HEK293 (cell line): ENCODE measurements around the gene CCDC13.

Source experiments
- CTCF ChIA-PET: fragments of 350-600 bp; formaldehyde crosslinking; extraction: SDS; loops from one replicate; lab custom pipeline; 2021; ENCODE audit warnings: antibody characterized with exemption; lab: Yijun Ruan, JAX
- POLR2A ChIA-PET: fragments of 300-600 bp; formaldehyde crosslinking; extraction: SDS; loops from one replicate; lab custom pipeline; 2020; ENCODE audit warnings: antibody characterized with exemption, inconsistent platforms; lab: Yijun Ruan, JAX
- H3K27ac ChIP-seq: fragments of 200-500 bp; sonication (Bioruptor generic); 2 replicates; pipeline ENCODE4 v1.5.1; 2014; ENCODE audit warnings: low read depth, low read length, control low read depth, inconsistent platforms; ENCODE audit errors: extremely low read depth
- H3K36me3 ChIP-seq, 2 experiments: fragments of 200-500 bp in 1 of 2; sonication (Bioruptor generic) in 1 of 2; 1 replicate in 1 of 2; 2 replicates in 1 of 2; pipeline ENCODE4 v1.5.1; 2014 to 2017; ENCODE audit warnings: inconsistent platforms in 2 of 2, low read length in 2 of 2; ENCODE audit not compliant: control insufficient read depth in 2 of 2, insufficient read depth in 1 of 2
- H3K4me1 ChIP-seq: fragments of 200-500 bp; sonication (Bioruptor generic); 2 replicates; pipeline ENCODE4 v1.5.1; 2014; ENCODE audit warnings: mild to moderate bottlenecking, low read length, inconsistent platforms; ENCODE audit not compliant: control insufficient read depth, insufficient read depth
- H3K4me3 ChIP-seq: 2 replicates; pipeline ENCODE4 v1.5.1; 2011; ENCODE audit warnings: low read depth, mild to moderate bottlenecking, control low read depth, low read length, moderate library complexity
- H3K9me3 ChIP-seq: fragments of 200-500 bp; sonication (Bioruptor generic); 2 replicates; pipeline ENCODE4 v1.5.1; 2014; ENCODE audit warnings: low read depth, low read length, inconsistent platforms; ENCODE audit not compliant: control insufficient read depth, insufficient read depth
- REPIN1 ChIP-seq: fragments of 450-650 bp; formaldehyde crosslinking; IDR thresholded peaks from 2 replicates; pipeline ENCODE4 v1.5.1; 2017; ENCODE audit warnings: missing biosample characterization, missing genetic modification characterization, low read depth
- YY2 ChIP-seq: fragments of 450-650 bp; formaldehyde crosslinking; IDR thresholded peaks from 2 replicates; pipeline ENCODE4 v1.5.1; 2016; ENCODE audit warnings: missing biosample characterization, missing genetic modification characterization
- ZEB2 ChIP-seq: fragments of 450-650 bp; formaldehyde crosslinking; IDR thresholded peaks from 2 replicates; pipeline ENCODE4 v1.5.1; 2016; ENCODE audit warnings: missing biosample characterization, missing genetic modification characterization
- ZIC2 ChIP-seq: fragments of 450-650 bp; formaldehyde crosslinking; IDR thresholded peaks from 2 replicates; pipeline ENCODE4 v1.5.1; 2016; ENCODE audit warnings: missing biosample characterization, missing genetic modification characterization
- ZNF157 ChIP-seq: fragments of 450-650 bp; formaldehyde crosslinking; IDR thresholded peaks from 2 replicates; pipeline ENCODE4 v1.5.1; 2016; ENCODE audit warnings: missing biosample characterization, missing genetic modification characterization
- ZNF37A ChIP-seq: fragments of 450-650 bp; IDR thresholded peaks from 2 replicates; pipeline ENCODE4 v1.5.1; 2018; ENCODE audit warnings: missing biosample characterization, missing genetic modification characterization
- ZNF558 ChIP-seq: fragments of 450-650 bp; formaldehyde crosslinking; IDR thresholded peaks from 2 replicates; pipeline ENCODE4 v1.5.1; 2016; ENCODE audit warnings: missing biosample characterization, missing genetic modification characterization
- ZNF610 ChIP-seq: fragments of 450-650 bp; formaldehyde crosslinking; IDR thresholded peaks from 2 replicates; pipeline ENCODE4 v1.5.1; 2016; ENCODE audit warnings: missing biosample characterization, missing genetic modification characterization, borderline replicate concordance
- ZNF654 ChIP-seq: fragments of 450-650 bp; formaldehyde crosslinking; IDR thresholded peaks from 2 replicates; pipeline ENCODE4 v1.5.1; 2016; ENCODE audit warnings: low read depth, missing biosample characterization, missing genetic modification characterization
- ZNF785 ChIP-seq: fragments of 450-650 bp; formaldehyde crosslinking; IDR thresholded peaks from 2 replicates; pipeline ENCODE4 v1.5.1; 2016; ENCODE audit warnings: missing biosample characterization, missing genetic modification characterization
- ZNF791 ChIP-seq: fragments of 450-650 bp; formaldehyde crosslinking; IDR thresholded peaks from 2 replicates; pipeline ENCODE4 v1.5.1; 2016; ENCODE audit warnings: missing biosample characterization, missing genetic modification characterization
- TF ChIP-seq, protein P1 (sequence below): fragments of 450-650 bp; formaldehyde crosslinking; IDR thresholded peaks from 2 replicates; pipeline ENCODE4 v1.5.1; 2016; ENCODE audit warnings: missing biosample characterization, missing genetic modification characterization
- TF ChIP-seq, protein P2 (sequence below): fragments of 450-650 bp; formaldehyde crosslinking; IDR thresholded peaks from 2 replicates; pipeline ENCODE4 v1.5.1; 2016; ENCODE audit warnings: missing biosample characterization, missing genetic modification characterization
- TF ChIP-seq, protein P3 (sequence below): fragments of 450-650 bp; formaldehyde crosslinking; conservative IDR thresholded peaks from 2 replicates; pipeline ENCODE4 v1.5.1; 2016; ENCODE audit warnings: low read depth, missing biosample characterization, missing genetic modification characterization
- TF ChIP-seq, protein P4 (sequence below): fragments of 450-650 bp; formaldehyde crosslinking; IDR thresholded peaks from 2 replicates; pipeline ENCODE4 v1.5.1; 2017; ENCODE audit warnings: missing biosample characterization, missing genetic modification characterization
- TF ChIP-seq, protein P5 (sequence below): fragments of 450-650 bp; formaldehyde crosslinking; IDR thresholded peaks from 2 replicates; pipeline ENCODE4 v1.5.1; 2016; ENCODE audit warnings: missing biosample characterization, missing genetic modification characterization

CCDC13 gene

DNA sequence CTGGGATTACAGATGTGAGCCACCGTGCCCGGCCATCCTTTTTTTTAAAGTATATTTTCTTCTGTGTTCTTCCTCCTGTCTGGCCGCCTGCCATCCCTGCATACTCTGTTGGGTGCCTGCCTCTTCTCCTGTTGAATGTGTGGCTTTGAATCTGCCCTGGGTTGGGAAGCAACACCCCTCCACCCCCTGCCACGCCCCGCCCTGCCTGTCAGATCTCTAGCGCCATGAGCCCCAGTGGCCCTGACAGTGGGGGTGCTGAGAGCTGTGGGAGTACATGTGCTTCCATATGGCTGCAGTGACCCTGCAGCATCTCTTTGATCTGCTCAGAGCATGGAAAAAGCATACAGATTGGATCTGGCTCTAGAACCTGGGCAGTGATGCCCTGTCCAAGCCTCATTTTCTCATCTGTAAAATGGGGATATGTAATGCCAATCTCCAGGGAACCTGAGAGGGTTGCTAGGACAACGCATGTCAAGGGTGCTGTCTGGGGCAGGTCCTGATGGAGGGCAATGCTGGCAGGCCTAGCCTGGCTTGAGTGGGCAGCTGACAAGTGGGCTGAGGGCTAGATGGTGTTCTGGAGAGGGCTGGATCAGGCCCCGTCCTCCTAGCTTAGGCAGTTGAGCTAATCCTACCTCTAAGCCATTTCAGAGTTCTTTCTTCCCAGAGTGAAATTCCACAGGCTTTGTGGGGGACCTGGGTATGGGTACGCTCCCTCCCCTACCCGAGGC is 23.9 kb downstream of the CCDC13 start:
- Histone ChIP-seq H3K27ac (no peak overlapping the region), H3K9me3 (no peaks in the 10 kb centered on the region), H3K36me3 (no peaks in the 10 kb centered on the region), H3K4me3 (no peak overlapping the region), H3K4me1 (no peaks in the 10 kb centered on the region)
- TF ChIP-seq YY2 (tag by site-specific recombination) (no peak), ZNF37A (tag by site-specific recombination) (no peak), ZIC2 (tag by site-specific recombination) (0 out of 2 replicates have a peak, but pooled peaks have one; percentile 17)
- CTCF ChIA-PET = interaction anchor here (0.7 kb wide), 1 partner anchor 109 kb away, joined by 4 read pairs; no protein-coding TSS in a partner anchor
- POLR2A ChIA-PET = no interaction called here

DNA sequence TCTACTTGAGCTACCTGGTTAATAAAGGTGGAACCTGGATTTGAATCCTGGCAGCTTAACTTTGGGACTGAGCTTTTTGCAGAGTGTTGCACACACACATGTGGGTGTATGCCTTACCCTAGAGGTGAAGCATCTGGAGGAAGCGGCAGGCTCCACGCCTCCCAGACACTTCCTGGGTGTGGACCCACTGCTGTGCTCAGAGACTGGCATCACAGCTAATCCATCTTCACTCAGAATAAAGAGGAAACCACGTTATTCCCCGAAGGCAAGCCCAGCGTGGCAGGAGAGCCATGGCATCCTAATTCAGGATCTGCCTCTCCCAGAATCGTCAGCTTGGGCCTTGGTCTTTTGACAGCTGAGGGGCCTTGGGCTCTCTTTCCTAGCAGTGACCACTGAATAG is 25.5 kb downstream of the CCDC13 start:
- ChIA-PET CTCF (interaction anchor here (0.6 to 1.2 kb wide), 3 partner anchors 8 to 450 kb away, joined by 3 to 5 read pairs (median 4); no protein-coding TSS in a partner anchor), POLR2A (no interaction called here)
- H3K9me3 ChIP-seq = no peaks in the 10 kb centered on the region
- no peaks in the 10 kb centered on the region for H3K36me3 ChIP-seq
- H3K4me3 ChIP-seq = no peak overlapping the region
- H3K4me1 ChIP-seq = no peaks in the 10 kb centered on the region
- TF ChIP-seq ZNF785 (tag by site-specific recombination) (no peak), ZNF610 (tag by site-specific recombination) (no peak), ZNF791 (tag by site-specific recombination) (no peak), REPIN1 (no peak), ZNF654 (tag by site-specific recombination) (no peak), ZNF157 (tag by site-specific recombination) (no peak), ZEB2 (tag by site-specific recombination) (no peak), ZNF558 (tag by site-specific recombination) (no peak)
- TF ChIP-seq, protein P1, sequence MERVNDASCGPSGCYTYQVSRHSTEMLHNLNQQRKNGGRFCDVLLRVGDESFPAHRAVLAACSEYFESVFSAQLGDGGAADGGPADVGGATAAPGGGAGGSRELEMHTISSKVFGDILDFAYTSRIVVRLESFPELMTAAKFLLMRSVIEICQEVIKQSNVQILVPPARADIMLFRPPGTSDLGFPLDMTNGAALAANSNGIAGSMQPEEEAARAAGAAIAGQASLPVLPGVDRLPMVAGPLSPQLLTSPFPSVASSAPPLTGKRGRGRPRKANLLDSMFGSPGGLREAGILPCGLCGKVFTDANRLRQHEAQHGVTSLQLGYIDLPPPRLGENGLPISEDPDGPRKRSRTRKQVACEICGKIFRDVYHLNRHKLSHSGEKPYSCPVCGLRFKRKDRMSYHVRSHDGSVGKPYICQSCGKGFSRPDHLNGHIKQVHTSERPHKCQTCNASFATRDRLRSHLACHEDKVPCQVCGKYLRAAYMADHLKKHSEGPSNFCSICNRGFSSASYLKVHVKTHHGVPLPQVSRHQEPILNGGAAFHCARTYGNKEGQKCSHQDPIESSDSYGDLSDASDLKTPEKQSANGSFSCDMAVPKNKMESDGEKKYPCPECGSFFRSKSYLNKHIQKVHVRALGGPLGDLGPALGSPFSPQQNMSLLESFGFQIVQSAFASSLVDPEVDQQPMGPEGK (tag by site-specific recombination) = no peak
- TF ChIP-seq, protein P2, sequence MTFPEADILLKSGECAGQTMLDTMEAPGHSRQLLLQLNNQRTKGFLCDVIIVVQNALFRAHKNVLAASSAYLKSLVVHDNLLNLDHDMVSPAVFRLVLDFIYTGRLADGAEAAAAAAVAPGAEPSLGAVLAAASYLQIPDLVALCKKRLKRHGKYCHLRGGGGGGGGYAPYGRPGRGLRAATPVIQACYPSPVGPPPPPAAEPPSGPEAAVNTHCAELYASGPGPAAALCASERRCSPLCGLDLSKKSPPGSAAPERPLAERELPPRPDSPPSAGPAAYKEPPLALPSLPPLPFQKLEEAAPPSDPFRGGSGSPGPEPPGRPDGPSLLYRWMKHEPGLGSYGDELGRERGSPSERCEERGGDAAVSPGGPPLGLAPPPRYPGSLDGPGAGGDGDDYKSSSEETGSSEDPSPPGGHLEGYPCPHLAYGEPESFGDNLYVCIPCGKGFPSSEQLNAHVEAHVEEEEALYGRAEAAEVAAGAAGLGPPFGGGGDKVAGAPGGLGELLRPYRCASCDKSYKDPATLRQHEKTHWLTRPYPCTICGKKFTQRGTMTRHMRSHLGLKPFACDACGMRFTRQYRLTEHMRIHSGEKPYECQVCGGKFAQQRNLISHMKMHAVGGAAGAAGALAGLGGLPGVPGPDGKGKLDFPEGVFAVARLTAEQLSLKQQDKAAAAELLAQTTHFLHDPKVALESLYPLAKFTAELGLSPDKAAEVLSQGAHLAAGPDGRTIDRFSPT = no peak
- TF ChIP-seq, protein P3, sequence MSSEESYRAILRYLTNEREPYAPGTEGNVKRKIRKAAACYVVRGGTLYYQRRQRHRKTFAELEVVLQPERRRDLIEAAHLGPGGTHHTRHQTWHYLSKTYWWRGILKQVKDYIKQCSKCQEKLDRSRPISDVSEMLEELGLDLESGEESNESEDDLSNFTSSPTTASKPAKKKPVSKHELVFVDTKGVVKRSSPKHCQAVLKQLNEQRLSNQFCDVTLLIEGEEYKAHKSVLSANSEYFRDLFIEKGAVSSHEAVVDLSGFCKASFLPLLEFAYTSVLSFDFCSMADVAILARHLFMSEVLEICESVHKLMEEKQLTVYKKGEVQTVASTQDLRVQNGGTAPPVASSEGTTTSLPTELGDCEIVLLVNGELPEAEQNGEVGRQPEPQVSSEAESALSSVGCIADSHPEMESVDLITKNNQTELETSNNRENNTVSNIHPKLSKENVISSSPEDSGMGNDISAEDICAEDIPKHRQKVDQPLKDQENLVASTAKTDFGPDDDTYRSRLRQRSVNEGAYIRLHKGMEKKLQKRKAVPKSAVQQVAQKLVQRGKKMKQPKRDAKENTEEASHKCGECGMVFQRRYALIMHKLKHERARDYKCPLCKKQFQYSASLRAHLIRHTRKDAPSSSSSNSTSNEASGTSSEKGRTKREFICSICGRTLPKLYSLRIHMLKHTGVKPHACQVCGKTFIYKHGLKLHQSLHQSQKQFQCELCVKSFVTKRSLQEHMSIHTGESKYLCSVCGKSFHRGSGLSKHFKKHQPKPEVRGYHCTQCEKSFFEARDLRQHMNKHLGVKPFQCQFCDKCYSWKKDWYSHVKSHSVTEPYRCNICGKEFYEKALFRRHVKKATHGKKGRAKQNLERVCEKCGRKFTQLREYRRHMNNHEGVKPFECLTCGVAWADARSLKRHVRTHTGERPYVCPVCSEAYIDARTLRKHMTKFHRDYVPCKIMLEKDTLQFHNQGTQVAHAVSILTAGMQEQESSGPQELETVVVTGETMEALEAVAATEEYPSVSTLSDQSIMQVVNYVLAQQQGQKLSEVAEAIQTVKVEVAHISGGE (tag by site-specific recombination) = no peak
- TF ChIP-seq, protein P4, sequence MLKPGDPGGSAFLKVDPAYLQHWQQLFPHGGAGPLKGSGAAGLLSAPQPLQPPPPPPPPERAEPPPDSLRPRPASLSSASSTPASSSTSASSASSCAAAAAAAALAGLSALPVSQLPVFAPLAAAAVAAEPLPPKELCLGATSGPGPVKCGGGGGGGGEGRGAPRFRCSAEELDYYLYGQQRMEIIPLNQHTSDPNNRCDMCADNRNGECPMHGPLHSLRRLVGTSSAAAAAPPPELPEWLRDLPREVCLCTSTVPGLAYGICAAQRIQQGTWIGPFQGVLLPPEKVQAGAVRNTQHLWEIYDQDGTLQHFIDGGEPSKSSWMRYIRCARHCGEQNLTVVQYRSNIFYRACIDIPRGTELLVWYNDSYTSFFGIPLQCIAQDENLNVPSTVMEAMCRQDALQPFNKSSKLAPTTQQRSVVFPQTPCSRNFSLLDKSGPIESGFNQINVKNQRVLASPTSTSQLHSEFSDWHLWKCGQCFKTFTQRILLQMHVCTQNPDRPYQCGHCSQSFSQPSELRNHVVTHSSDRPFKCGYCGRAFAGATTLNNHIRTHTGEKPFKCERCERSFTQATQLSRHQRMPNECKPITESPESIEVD = no peak
- TF ChIP-seq, protein P5, sequence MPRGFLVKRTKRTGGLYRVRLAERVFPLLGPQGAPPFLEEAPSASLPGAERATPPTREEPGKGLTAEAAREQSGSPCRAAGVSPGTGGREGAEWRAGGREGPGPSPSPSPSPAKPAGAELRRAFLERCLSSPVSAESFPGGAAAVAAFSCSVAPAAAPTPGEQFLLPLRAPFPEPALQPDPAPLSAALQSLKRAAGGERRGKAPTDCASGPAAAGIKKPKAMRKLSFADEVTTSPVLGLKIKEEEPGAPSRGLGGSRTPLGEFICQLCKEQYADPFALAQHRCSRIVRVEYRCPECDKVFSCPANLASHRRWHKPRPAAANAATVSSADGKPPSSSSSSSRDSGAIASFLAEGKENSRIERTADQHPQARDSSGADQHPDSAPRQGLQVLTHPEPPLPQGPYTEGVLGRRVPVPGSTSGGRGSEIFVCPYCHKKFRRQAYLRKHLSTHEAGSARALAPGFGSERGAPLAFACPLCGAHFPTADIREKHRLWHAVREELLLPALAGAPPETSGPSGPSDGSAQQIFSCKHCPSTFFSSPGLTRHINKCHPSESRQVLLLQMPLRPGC (tag by site-specific recombination) = no peak
- H3K27ac ChIP-seq = no peak overlapping the region
